AG08396 (cell line): ENCODE results near the gene SHISA9.

Source experiments
- DNase-seq: peaks from one replicate; pipeline ENCODE4 v3.0.0; 2012; ENCODE audit warnings: low spot score, mixed read lengths

Gene SHISA9

GRCh38 chr16:13076878-13077277, 175.5 kb downstream of the SHISA9 start:
- DNase-seq = no peak

GRCh38 chr16:13077816-13078215, 176.4 kb downstream of the SHISA9 start:
- no peak for DNase-seq

GRCh38 chr16:13080531-13080930, 179.1 kb downstream of the SHISA9 start:
- no peak for DNase-seq

GRCh38 chr16:13081825-13082331, 180.5 kb downstream of the SHISA9 start:
- DNase-seq = no peak

GRCh38 chr16:13083681-13084080, 182.3 kb downstream of the SHISA9 start:
- DNase-seq = no peak

GRCh38 chr16:13084331-13084730, 182.9 kb downstream of the SHISA9 start:
- DNase-seq = no peak

- no peak for DNase-seq
Measured at GRCh38 chr16:13093661-13094060, 192.3 kb downstream of the SHISA9 start.

- DNase-seq = no peak
Measured at GRCh38 chr16:13095061-13095460, 193.7 kb downstream of the SHISA9 start.

- no peak for DNase-seq
Measured at GRCh38 chr16:13098536-13098935, 197.1 kb downstream of the SHISA9 start.

- DNase-seq = no peak
Measured at GRCh38 chr16:13099822-13100221, 198.4 kb downstream of the SHISA9 start.

GRCh38 chr16:13100970-13101369, 199.6 kb downstream of the SHISA9 start:
- no peak for DNase-seq

GRCh38 chr16:13101828-13102227, 200.4 kb downstream of the SHISA9 start:
- DNase-seq = no peak

GRCh38 chr16:13102401-13102800, 201.0 kb downstream of the SHISA9 start:
- DNase-seq = no peak

- DNase-seq = no peak
Measured at GRCh38 chr16:13103831-13104530, 202.6 kb downstream of the SHISA9 start.

GRCh38 chr16:13104772-13105171, 203.4 kb downstream of the SHISA9 start:
- no peak for DNase-seq

- DNase-seq = no peak
Measured at GRCh38 chr16:13105427-13105826, 204.0 kb downstream of the SHISA9 start.

GRCh38 chr16:13106464-13106863, 205.1 kb downstream of the SHISA9 start:
- DNase-seq = no peak

- no peak for DNase-seq
Measured at GRCh38 chr16:13108126-13108525, 206.7 kb downstream of the SHISA9 start.

GRCh38 chr16:13109171-13109570, 207.8 kb downstream of the SHISA9 start:
- DNase-seq = no peak

GRCh38 chr16:13110124-13110796, 208.9 kb downstream of the SHISA9 start:
- no peak for DNase-seq

GRCh38 chr16:13111747-13112146, 210.3 kb downstream of the SHISA9 start:
- DNase-seq = no peak

- no peak for DNase-seq
Measured at GRCh38 chr16:13113741-13114140, 212.3 kb downstream of the SHISA9 start.

- no peak for DNase-seq
Measured at GRCh38 chr16:13118091-13118490, 216.7 kb downstream of the SHISA9 start.

- DNase-seq = no peak
Measured at GRCh38 chr16:13120091-13120490, 218.7 kb downstream of the SHISA9 start.
